H1 (cell line): ENCODE results near the gene NEB. TPM values are rescaled to one million over a fixed set of nuclear protein-coding genes. Genes with fewer than 3 reads are reported as not detected.

ENCODE experiments used
- CHD7 ChIP-seq: fragments of 300-600 bp; sonication (generic); IDR thresholded peaks from 2 replicates; pipeline ENCODE4 v1.7.1; 2012; ENCODE audit warnings: low read length, moderate library complexity, mild to moderate bottlenecking, inconsistent platforms; ENCODE audit not compliant: insufficient replicate concordance
- KDM4A ChIP-seq: IDR thresholded peaks from one replicate; pipeline ENCODE4 v1.7.1; 2012; ENCODE audit warnings: low read depth, mild to moderate bottlenecking, moderate library complexity, low read length, inconsistent platforms; ENCODE audit not compliant: severe bottlenecking
- TCF12 ChIP-seq: IDR thresholded peaks from 2 replicates; pipeline ENCODE4 v1.6.1; 2011; ENCODE audit warnings: low read depth, mild to moderate bottlenecking, low read length
- polyA plus RNA-seq, 7 experiments: library from polyadenylated mRNA; depleted of rRNA in 3 of 7; stranded (reverse) in 5 of 7; unstranded in 2 of 7; fragments of >200 nt in 5 of 7; fragments of 200-250 nt in 2 of 7; gene quantifications; 1 replicate in 5 of 7; 2 replicates in 1 of 7; 4 replicates in 1 of 7; pipeline versions ENCODE4 v1.2.1 to v1.2.3, GENCODE V29; 2011 to 2013; ENCODE audit warnings: missing spikeins in 2 of 7, mixed read lengths in 2 of 7
- total RNA-seq: library from RNA; stranded (reverse); fragmentation: NEBNext Ultra II Directional; extraction: Animal tissue kit (Norgen Biotek cat#: 25700); gene quantifications from 2 replicates; pipeline ENCODE4 v1.2.1, GENCODE V29; 2021

Gene NEB
- total and polyA plus RNA-seq, 2 of the 8 experiments (the other 6 are each of a cell fraction or from before 2014, with no cell fraction given): 1.4 to 2.5 TPM

- TF ChIP-seq CHD7: no peak
- no peak for TF ChIP-seq TCF12
- no peak for TF ChIP-seq KDM4A
Observed at GRCh38 chr2:151481744-151482143, 252.5 kb downstream of the NEB start (continued).
